ENCODE measurements around the gene SMIM8.
"Not testable (repeated sequence)": the region's sequence is repeated elsewhere in the genome, so short reads cannot be mapped to it uniquely, and the experiment has no call there.

The SMIM8 gene

GRCh38 chr6:87293526-87293925 lies 28.9 kb upstream of the SMIM8 start:
- Histone ChIP-seq H3K4me3 (ENCODE audit: low read depth, low read length) (no peak overlapping the region), H3K27me3 (peaks cover 27% of the 10 kb centered on the region), H3K36me3 (no peaks in the 10 kb centered on the region), H3K9me3 (no peaks in the 10 kb centered on the region), H3K4me1 (no peaks in the 10 kb centered on the region)
- no peak for TF ChIP-seq CTCF (IDR thresholded peaks at IDR 0.05; ENCODE audit: low read depth, low read length)
- no peak for DNase-seq

- no peak for TF ChIP-seq CTCF (IDR thresholded peaks at IDR 0.05; ENCODE audit: low read depth, low read length)
- DNase-seq, result no peak
- no peak overlapping the region for H3K4me3 ChIP-seq (ENCODE audit: low read depth, low read length)
These were observed 25.3 kb upstream of the SMIM8 start for GRCh38 chr6:87297119-87297518.

GRCh38 chr6:87301277-87301676 lies 21.1 kb upstream of the SMIM8 start:
- H3K9me3 ChIP-seq; H3K36me3 ChIP-seq; DNase-seq; H3K4me3 ChIP-seq (ENCODE audit: low read depth, low read length); H3K4me1 ChIP-seq: not testable (repeated sequence)
- H3K27me3 ChIP-seq, result peaks cover 11% of the 10 kb centered on the region

More at GRCh38 chr6:87297119-87297518, 25.3 kb upstream of the SMIM8 start:
- no peaks in the 10 kb centered on the region for H3K36me3 ChIP-seq
- peaks cover 22% of the 10 kb centered on the region for H3K27me3 ChIP-seq
- H3K9me3 ChIP-seq, result no peaks in the 10 kb centered on the region
- no peaks in the 10 kb centered on the region for H3K4me1 ChIP-seq

- Histone ChIP-seq H3K4me1 (no peaks in the 10 kb centered on the region), H3K27me3 (peaks cover 5% of the 10 kb centered on the region; the same call in 1 of the 2 replicates), H3K36me3 (no peaks in the 10 kb centered on the region), H3K9me3 (no peaks in the 10 kb centered on the region), H3K4me3 (ENCODE audit: low read depth, low read length) (no peak overlapping the region)
- DNase-seq, result no peak
- TF ChIP-seq CTCF (IDR thresholded peaks at IDR 0.05; ENCODE audit: low read depth, low read length), result no peak
These were observed 13.4 kb upstream of the SMIM8 start for GRCh38 chr6:87308970-87309369.

GRCh38 chr6:87312860-87313259 lies 9.5 kb upstream of the SMIM8 start:
- peaks cover 5% of the 10 kb centered on the region; the same call in 1 of the 2 replicates for H3K27me3 ChIP-seq
- no peaks in the 10 kb centered on the region for H3K36me3 ChIP-seq
- TF ChIP-seq CTCF (IDR thresholded peaks at IDR 0.05; ENCODE audit: low read depth, low read length), result no peak

GRCh38 chr6:87315071-87315470 lies 7.3 kb upstream of the SMIM8 start:
- DNase-seq, result no peak

More at GRCh38 chr6:87312860-87313259, 9.5 kb upstream of the SMIM8 start:
- DNase-seq, result no peak
- no peaks in the 10 kb centered on the region for H3K4me1 ChIP-seq
- H3K4me3 ChIP-seq (ENCODE audit: low read depth, low read length), result no peak overlapping the region
- no peaks in the 10 kb centered on the region for H3K9me3 ChIP-seq

More at GRCh38 chr6:87315071-87315470, 7.3 kb upstream of the SMIM8 start:
- no peak for TF ChIP-seq CTCF (IDR thresholded peaks at IDR 0.05; ENCODE audit: low read depth, low read length)
- Histone ChIP-seq H3K36me3 (no peaks in the 10 kb centered on the region), H3K4me3 (ENCODE audit: low read depth, low read length) (no peak overlapping the region), H3K9me3 (no peaks in the 10 kb centered on the region), H3K4me1 (no peaks in the 10 kb centered on the region), H3K27me3 (peaks cover 5% of the 10 kb centered on the region; the same call in 1 of the 2 replicates)

Measured in BE2C (cell line).